CD4-positive, alpha-beta T cell (primary cell): Measurements from ENCODE around the gene FARP1. TPM values are rescaled to one million over a fixed set of nuclear protein-coding genes. Genes with fewer than 3 reads are reported as not detected.

Experiments used
- ATAC-seq: fragments of 200-7000 bp; cut with Tn5 transposase; one replicate; pipeline ENCODE4 v1.10.0; 2022; ENCODE audit warnings: mild to moderate bottlenecking; ENCODE audit not compliant: poor library complexity
- CTCF ChIA-PET: fragments of 350-600 bp; sonication (Branson Sonifier 250); formaldehyde crosslinking; loops from one replicate; lab custom pipeline; 2021; ENCODE audit warnings: antibody characterized with exemption, inconsistent platforms; lab: Charles Lee
- POLR2A ChIA-PET: fragments of 350-600 bp; sonication (Branson Sonifier 250); formaldehyde crosslinking; loops from one replicate; lab custom pipeline; 2021; ENCODE audit warnings: antibody characterized with exemption, inconsistent platforms; lab: Charles Lee
- DNase-seq, 14 experiments: peaks; one replicate each; pipeline ENCODE4 v3.0.0-alpha.2; 2013 to 2020; ENCODE audit warnings: mixed read lengths in 2 of 14
- H3K27ac ChIP-seq, 2 donors: one replicate each; pipeline versions ENCODE4 v1.5.1 to v1.7.0; 2013; ENCODE audit warnings: low read length in 2 of 2, low read depth in 1 of 2, mild to moderate bottlenecking in 1 of 2
- H3K27me3 ChIP-seq, 2 experiments: 1 replicate in 1 of 2; 2 replicates in 1 of 2; pipeline versions ENCODE4 v1.6.1 to v1.7.0; 2013; ENCODE audit warnings: low read length in 2 of 2, control low read depth in 1 of 2, mild to moderate bottlenecking in 1 of 2, moderate library complexity in 1 of 2; ENCODE audit not compliant: insufficient read depth in 2 of 2, control insufficient read depth in 1 of 2
- H3K36me3 ChIP-seq: one replicate; pipeline ENCODE4 v1.6.1; 2013; ENCODE audit warnings: low read length, control low read depth; ENCODE audit not compliant: insufficient read depth
- H3K4me1 ChIP-seq: one replicate; pipeline ENCODE4 v1.6.1; 2013; ENCODE audit warnings: low read length, control low read depth; ENCODE audit not compliant: insufficient read depth
- H3K4me3 ChIP-seq: one replicate; pipeline ENCODE4 v1.5.1; 2013; ENCODE audit warnings: mild to moderate bottlenecking, low read length, moderate library complexity
- H3K9me3 ChIP-seq, 2 experiments: 1 replicate in 1 of 2; 2 replicates in 1 of 2; pipeline versions ENCODE4 v1.6.1 to v1.7.0; 2013; ENCODE audit warnings: low read length in 2 of 2, mild to moderate bottlenecking in 2 of 2, control low read depth in 1 of 2, moderate library complexity in 1 of 2; ENCODE audit not compliant: control insufficient read depth in 1 of 2, insufficient read depth in 1 of 2
- H3K27ac Mint-ChIP-seq: one replicate; pipeline ENCODE4 v1.8.0; 2020; ENCODE audit warnings: mixed read lengths
- H3K27me3 Mint-ChIP-seq: one replicate; pipeline ENCODE4 v1.8.0; 2021; ENCODE audit warnings: mixed read lengths
- H3K36me3 Mint-ChIP-seq: one replicate; pipeline ENCODE4 v1.8.0; 2021; ENCODE audit warnings: low read depth, mixed read lengths
- H3K4me1 Mint-ChIP-seq: one replicate; pipeline ENCODE4 v1.8.0; 2021; ENCODE audit warnings: low read depth, mixed read lengths
- H3K4me3 Mint-ChIP-seq: one replicate; pipeline ENCODE4 v1.8.0; 2020; ENCODE audit warnings: mild to moderate bottlenecking, mixed read lengths
- H3K9me3 Mint-ChIP-seq: one replicate; pipeline ENCODE4 v1.8.0; 2020; ENCODE audit warnings: mixed read lengths
- CTCF ChIP-seq: fragments of 200-600 bp; IDR thresholded peaks from one replicate; pipeline ENCODE4 v1.8.0; 2022; ENCODE audit warnings: antibody characterized with exemption, mild to moderate bottlenecking
- intact Hi-C, 2 experiments: fragments of 100-400 bp; cut with DNase I in 1 of 2; cut with micrococcal nuclease in 1 of 2; formaldehyde crosslinking; loops; one replicate each; pipeline versions ENCODE4 v1.15.1 to v1.9.0; 2023 to 2025; cut with DNase I, micrococcal nuclease
- total RNA-seq, 174 experiments: library from RNA in 2 of 174; stranded (reverse) in 2 of 174; gene quantifications; one replicate each; pipeline ENCODE4 v1.2.3 and lab custom pipeline; 2021 to 2026

Gene FARP1
- total RNA-seq, 2 experiments from 2014 or later: 0.30 TPM; not detected in 1

- DNase-seq (no peak), ATAC-seq (no peak)
- Histone ChIP-seq H3K9me3 (no peaks in the 10 kb centered on the region), H3K4me3 (no peak overlapping the region), H3K36me3 (no peaks in the 10 kb centered on the region), H3K27me3 (no peaks in the 10 kb centered on the region), H3K27ac (no peak overlapping the region), H3K4me1 (no peaks in the 10 kb centered on the region)
- no peak overlapping the region for H3K4me3 Mint-ChIP-seq
- ChIA-PET CTCF (no interaction called here), POLR2A (no interaction called here)
- H3K27me3 Mint-ChIP-seq: peaks cover 36% of the 10 kb centered on the region
- intact Hi-C loops: no loop called here
- H3K27ac Mint-ChIP-seq: no peak overlapping the region
- H3K36me3 Mint-ChIP-seq: no peaks in the 10 kb centered on the region
- H3K9me3 Mint-ChIP-seq: no peaks in the 10 kb centered on the region
- no peaks in the 10 kb centered on the region for H3K4me1 Mint-ChIP-seq
- no peak for TF ChIP-seq CTCF
These were observed 81.7 kb downstream of the FARP1 start for GRCh38 chr13:98224557-98224956.

- no peak for DNase-seq
- POLR2A ChIA-PET: no interaction called here
- no peaks in the 10 kb centered on the region for H3K36me3 ChIP-seq
- no peak overlapping the region for H3K27ac ChIP-seq
- no peaks in the 10 kb centered on the region for H3K9me3 Mint-ChIP-seq
- H3K9me3 ChIP-seq: no peaks in the 10 kb centered on the region
- no peak for ATAC-seq
- TF ChIP-seq CTCF: no peak
- H3K4me1 ChIP-seq: no peaks in the 10 kb centered on the region
- H3K4me3 Mint-ChIP-seq: no peak overlapping the region
- no peak overlapping the region for H3K4me3 ChIP-seq
- no peaks in the 10 kb centered on the region for H3K36me3 Mint-ChIP-seq
- no peaks in the 10 kb centered on the region for H3K4me1 Mint-ChIP-seq
- peaks cover 36% of the 10 kb centered on the region for H3K27me3 Mint-ChIP-seq
- CTCF ChIA-PET: no interaction called here
- no peak overlapping the region for H3K27ac Mint-ChIP-seq
- no peaks in the 10 kb centered on the region for H3K27me3 ChIP-seq
- intact Hi-C loops: no loop called here
These were observed 82.4 kb downstream of the FARP1 start for GRCh38 chr13:98225036-98225940.

GRCh38 chr13:98226496-98226895, 83.6 kb downstream of the FARP1 start:
- no peaks in the 10 kb centered on the region for H3K9me3 ChIP-seq
- intact Hi-C loops: no loop called here
- ChIA-PET POLR2A (no interaction called here), CTCF (no interaction called here)
- H3K9me3 Mint-ChIP-seq: no peaks in the 10 kb centered on the region
- ATAC-seq (no peak), DNase-seq (no peak)
- no peak overlapping the region for H3K27ac ChIP-seq
- no peak overlapping the region for H3K4me3 Mint-ChIP-seq
- TF ChIP-seq CTCF: no peak
- H3K27me3 ChIP-seq: no peaks in the 10 kb centered on the region
- no peaks in the 10 kb centered on the region for H3K4me1 ChIP-seq
- H3K27ac Mint-ChIP-seq: no peak overlapping the region
- no peak overlapping the region for H3K4me3 ChIP-seq
- H3K36me3 Mint-ChIP-seq: no peaks in the 10 kb centered on the region
- H3K4me1 Mint-ChIP-seq: no peaks in the 10 kb centered on the region
- H3K27me3 Mint-ChIP-seq: peaks cover 30% of the 10 kb centered on the region
- no peaks in the 10 kb centered on the region for H3K36me3 ChIP-seq
